ENCODE measurements around the gene PCCA.
"Not testable (repeated sequence)": the region's sequence is repeated elsewhere in the genome, so short reads cannot be mapped to it uniquely, and the experiment has no call there.

The PCCA gene

DNA sequence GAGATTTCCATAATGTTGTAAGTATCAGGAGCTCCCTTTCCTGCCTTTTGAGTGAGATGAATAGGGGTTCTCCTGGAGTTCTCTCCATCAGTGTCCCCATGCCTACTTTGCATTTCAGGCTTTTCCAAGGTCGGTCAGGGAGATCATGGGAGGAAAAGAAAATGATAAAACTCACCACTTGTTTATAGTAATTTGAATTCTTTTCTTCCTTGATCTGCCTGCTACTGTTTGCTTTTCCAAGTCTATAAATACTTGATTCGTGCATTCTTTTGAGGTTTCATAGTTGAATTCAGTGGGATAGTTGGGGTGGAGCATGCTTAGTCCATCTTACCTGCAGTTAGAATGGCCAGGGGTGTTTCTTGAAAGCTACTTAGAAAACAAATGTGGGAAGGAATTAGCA lies 51.5 kb downstream of the PCCA start:
- DNase-seq (ENCODE audit: low read depth, low spot score) = no peak

DNA sequence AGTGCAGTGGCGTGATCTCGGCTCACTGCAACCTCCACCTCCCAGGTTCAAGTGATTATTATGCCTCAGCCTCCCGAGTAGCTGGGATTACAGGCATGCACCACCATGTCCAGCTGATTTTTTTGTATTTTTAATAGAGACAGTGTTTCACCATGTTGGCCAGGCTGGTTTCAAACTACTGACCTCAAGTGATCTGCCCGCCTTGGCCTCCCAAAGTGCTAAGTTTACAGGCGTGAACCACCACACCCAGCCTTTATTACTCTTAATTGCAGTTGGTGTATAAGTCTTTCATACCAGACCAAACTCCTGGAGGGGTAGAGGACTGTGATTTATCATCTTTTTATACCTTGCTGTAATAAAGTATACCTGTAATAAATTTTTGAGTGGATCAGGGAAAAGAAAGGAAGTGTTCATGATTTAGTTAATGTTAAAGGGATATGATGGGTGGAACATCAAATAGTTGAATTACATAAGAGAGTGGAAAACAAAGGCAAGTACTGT lies 52.6 kb downstream of the PCCA start:
- not testable (repeated sequence) for DNase-seq (ENCODE audit: low read depth, low spot score)

DNA sequence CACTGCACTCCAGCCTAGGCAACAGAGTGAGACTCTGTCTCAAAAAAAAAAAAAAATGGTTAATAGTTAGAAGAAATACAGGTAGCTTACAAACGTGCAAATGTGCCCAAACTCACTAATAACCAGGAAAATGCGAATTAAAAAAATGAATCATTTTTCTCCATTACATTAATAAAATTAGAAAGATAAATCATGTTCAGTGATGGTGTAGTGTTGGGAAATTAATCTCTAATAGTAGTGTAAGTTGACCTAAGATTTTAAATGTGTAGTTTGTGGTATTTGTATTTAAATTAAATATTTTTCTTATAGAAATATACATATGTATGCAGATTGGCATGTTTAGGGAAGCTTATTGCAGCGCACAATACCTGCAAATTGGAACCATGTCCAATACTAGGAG lies 57.6 kb downstream of the PCCA start:
- DNase-seq (ENCODE audit: low read depth, low spot score) = no peak

DNA sequence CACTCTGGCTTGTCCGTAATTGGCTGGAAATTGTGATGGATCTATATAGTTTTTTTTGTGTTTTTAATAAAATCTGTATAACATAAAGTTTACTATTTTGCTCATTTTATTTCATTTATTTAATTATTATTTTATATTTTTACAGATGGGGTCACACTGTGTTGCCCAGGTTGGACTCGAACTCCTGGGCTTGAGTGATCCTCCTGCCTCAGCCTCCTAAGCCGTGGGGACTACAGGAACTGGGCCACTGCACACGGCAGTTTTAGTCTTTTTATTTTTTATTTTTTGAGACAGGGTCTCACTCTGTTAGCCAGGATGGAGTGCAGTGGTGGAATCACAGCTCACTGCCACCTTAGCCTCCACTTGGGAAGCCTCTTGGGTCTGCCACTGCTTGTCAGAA lies 58.9 kb downstream of the PCCA start:
- DNase-seq (ENCODE audit: low read depth, low spot score) = no peak

DNA sequence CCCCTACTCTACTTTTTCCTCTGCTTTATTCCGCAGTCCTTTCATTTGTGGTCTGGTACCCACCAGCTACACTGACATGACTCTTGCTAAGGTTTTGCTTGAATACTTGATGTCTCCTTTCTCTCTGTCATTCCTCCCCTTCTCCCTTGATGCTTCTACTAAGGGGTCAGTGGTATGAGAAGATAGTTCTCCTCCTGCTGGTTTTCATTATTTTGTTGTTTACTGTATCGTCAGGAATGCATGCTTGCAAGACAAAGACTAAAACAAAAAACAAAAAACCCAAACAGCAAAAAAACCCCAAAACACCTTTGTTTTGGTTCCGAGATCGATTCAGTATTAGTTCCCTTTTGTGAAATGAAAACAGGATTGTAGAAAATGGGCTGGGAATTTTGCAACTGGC lies 59.5 kb downstream of the PCCA start:
- no peak for DNase-seq (ENCODE audit: low read depth, low spot score)

DNA sequence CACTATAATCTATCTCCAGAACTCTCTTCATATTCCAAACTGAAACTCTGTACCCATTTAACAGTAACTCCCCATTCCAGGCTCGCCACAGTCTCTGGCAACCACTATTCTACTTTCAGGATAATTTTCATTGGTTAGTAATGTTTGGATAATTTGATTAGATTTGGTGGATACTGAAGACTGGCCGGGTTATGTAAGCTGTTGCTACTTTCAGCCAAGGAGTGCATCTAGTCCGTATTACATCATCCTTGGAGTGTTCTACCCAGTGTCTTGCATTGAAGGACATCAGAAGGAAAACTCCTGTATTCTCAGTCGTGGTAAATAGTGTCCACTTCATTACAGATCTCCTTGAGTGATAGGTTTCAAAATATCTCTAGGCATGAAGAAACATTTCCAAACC lies 60.5 kb downstream of the PCCA start:
- DNase-seq (ENCODE audit: low read depth, low spot score) = no peak

DNA sequence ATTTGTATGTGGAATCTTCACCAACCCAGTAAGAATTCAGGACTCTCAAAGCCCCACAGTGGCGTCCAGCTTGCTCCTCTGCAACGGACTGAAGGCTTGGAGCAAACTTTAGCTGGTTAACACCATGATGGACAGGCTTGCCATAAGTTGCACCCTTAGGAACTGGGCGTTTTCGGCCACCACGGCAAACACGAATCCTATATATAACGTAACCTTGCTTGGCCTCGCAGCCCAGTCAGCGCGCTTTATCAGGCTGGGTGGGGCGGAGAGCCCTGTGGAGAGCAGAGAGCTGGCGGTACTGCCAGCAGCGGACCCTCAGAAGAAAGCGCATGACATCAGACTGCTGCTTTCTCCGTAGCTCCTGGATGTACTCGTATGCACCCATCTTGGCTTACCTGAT lies 61.8 kb downstream of the PCCA start:
- not testable (repeated sequence) for DNase-seq (ENCODE audit: low read depth, low spot score)

DNA sequence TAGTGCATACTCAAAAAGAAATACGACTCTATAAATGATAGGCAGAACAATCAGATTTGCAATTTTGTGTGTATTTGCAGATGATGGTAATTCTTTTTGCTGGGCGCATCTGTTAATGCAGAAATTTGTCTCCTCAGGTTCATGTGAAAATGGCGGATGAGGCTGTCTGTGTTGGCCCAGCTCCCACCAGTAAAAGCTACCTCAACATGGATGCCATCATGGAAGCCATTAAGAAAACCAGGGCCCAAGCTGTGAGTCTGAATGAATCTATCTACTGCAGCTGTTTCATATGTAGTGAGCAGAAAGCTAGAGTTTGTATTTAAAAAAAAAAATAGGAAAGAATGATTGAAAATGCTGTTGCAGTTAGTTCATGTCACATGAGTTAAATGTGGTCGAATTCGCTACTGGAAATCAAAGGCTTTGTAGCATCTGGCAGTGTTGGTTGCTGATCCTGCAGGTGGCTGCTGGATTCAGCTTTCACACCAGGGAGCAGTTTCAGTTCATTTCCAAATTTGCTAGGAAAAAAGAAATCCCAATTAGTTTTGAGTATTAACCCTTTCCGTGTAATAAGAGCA lies 66.0 kb downstream of the PCCA start:
- DNase-seq (ENCODE audit: low read depth, low spot score) = no peak

DNA sequence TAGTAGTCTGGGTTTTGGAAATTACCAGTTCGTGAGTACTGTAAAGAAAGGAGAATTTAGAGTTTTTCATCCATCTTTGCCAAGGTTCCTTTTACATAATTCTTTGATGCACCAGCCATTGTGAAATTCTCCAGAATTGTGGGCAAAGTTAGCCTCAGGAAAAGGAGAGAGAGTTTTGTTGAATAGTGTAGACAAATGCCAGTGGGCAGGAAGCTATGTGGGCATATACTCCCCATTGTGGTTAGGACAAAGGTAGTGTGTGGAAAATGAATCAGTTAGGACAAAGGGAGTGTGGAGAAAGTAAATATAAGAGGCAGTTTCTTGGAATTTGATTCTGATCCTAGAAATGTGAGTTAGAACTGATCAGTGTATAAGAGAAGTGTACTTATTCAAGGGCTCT lies 67.9 kb downstream of the PCCA start:
- no peak for DNase-seq (ENCODE audit: low read depth, low spot score)

DNA sequence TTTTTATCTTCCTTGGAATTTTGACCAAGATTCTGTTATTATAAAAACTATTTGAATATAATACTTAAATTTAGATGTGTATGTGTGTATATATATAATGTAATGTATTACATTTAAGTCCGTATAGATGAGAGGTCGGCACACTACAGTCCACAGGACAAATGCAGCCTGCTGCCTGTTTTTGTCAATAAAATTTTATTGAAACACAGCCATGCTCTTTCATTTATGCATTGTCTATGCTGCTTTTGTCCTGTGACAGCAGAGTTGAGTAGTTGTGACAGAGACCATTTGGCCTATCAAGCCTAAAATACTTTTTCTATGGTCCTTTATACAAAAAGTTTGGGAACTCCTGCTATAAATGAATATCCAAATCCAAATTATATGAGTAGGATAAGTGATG lies 69.7 kb downstream of the PCCA start:
- DNase-seq (ENCODE audit: low read depth, low spot score) = no peak

DNA sequence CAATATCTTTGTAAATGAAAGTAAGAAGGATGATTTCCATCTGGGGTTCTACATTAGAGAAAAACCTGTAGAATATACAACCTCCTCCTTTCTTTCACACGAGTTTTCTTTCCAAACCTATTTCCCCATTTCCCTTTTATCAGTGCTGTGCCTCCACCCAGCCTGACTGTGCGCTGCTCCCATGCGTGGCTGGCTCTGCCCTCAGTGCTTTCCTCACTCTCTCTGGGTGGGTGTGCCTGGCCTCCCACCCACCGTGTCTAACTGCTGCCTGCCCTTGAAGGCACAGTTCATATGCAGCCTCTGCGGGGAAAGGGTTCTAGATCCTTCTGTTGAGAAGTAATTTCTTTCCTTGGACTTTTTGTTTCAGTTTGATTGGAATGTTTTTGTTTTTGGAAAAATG lies 70.7 kb downstream of the PCCA start:
- DNase-seq (ENCODE audit: low read depth, low spot score) = no peak

DNA sequence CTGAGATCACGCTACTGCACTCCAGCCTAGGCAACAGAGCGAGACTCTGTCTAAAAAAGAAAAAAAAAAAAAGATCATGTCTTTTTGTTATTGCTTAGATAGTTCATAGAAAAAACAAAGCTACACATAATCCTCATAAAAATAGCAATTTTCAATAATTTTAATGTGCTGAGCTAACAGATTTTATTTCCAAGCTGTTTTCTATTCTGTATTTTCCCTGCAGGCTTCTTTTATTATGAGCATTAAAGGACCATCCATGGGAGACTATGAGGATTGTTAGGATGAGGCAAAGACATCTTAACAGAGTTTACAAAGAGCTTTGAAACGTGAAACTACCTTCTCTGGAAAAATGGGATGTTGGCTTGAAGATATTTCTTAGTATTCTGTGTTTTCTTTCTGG lies 71.6 kb downstream of the PCCA start:
- DNase-seq (ENCODE audit: low read depth, low spot score) = no peak

DNA sequence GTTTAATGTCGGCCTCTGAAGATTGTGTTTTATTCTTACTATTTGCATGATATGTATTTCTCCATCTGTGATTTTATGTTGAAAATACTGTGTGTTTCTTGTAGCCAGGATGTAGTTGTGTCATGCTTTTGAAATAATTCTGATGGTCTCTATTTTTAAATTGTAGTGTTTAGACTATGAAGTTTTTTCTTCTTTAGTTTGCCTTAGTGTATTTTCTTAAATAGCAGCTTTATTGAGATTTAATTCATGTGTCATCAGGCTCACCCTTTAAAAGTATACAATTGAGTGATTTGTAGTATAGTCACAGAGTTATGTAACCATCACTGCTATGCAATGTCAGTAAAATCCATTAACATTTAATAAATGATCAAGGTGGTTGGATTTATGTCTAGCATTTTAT lies 74.5 kb downstream of the PCCA start:
- DNase-seq (ENCODE audit: low read depth, low spot score) = no peak

DNA sequence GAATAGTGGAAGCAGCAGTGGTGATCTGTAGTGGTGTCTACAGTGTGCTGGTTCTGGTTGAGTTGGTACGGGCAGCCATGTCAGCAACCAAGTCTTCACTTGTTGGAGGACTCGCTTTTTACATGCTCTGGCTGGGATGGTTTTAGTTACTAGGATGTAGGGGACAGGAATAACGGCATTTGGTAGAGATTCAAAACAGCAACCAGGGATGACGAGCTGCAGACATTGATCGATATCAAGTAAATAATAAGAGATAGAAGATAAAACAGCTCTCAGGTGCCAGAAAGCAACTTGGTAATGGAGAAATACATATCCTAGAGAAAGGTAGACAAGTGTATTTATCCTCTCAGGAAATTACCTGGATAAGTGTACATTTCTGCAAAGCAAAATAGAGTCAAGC lies 84.3 kb downstream of the PCCA start:
- no peak for DNase-seq (ENCODE audit: low read depth, low spot score)

DNA sequence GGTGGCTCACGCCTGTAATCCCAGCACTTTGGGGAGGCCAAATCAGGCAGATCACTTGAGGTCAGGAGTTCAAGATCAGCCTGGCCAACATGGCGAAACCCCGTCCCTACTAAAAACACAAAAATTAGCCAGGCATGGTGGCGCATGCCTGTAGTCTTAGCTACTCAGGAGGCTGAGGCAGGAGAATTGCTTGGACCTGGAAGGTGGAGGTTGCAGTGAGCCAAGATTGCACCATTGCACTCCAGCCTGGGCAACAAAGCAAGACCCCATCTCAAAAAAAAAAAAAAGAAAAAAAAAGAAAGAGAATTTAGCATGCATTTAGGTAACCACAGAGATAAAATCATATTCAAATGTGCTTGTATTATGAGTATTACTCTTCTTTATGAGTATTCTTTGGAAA lies 85.6 kb downstream of the PCCA start:
- DNase-seq (ENCODE audit: low read depth, low spot score) = not testable (repeated sequence)

DNA sequence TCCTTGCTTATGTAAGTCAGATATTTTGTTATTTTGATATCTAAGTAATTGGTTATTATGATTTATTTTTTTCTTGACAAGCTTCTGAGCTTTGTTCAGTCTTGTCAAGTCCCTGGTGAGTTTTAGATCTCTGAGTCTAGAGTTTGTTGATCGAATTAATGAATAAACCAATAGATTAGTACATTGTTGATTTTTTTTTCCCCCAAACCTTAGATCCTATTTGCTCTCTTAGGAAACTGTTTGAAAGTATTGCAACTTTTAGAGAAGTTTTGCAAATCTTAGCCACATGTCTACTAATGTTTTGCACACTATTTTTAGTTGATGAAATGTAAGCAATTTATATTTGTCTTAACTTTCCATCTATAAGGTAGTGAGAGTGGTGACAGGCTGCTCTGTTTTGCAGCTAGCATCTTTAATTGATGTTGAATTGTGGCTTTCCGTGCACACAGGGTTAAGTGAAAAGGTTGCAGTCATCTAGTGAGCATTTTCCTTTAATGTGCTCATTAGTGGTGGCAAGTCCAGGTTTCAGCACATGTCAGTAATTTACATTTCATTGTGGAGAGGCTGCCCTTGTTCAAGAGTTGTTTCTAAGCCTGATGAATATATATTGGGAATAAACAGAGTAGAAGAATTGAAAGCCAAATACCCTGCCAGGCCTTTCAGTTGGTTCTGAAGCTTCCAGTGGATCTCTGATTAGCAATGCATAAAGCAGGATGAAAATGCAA lies 86.3 kb downstream of the PCCA start:
- DNase-seq (ENCODE audit: low read depth, low spot score) = no peak

DNA sequence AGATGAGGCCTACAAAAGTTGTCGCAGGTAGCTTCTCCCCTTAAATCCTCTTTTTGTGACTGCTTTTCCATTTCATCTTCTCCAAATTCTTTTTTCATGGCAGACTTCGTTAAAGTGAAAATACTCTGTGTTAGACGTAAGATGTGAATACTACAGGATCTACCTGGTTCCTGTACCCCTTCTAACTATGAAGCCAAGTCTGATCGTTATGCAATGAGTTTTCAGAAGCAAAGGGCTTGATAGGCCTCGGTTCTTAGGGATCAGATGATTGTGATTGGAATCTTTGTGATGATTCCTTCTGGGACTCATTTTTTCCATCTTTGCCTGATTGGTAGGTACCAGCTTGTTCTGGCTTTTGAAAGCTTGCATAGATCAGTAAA lies 86.9 kb downstream of the PCCA start:
- DNase-seq (ENCODE audit: low read depth, low spot score) = no peak

DNA sequence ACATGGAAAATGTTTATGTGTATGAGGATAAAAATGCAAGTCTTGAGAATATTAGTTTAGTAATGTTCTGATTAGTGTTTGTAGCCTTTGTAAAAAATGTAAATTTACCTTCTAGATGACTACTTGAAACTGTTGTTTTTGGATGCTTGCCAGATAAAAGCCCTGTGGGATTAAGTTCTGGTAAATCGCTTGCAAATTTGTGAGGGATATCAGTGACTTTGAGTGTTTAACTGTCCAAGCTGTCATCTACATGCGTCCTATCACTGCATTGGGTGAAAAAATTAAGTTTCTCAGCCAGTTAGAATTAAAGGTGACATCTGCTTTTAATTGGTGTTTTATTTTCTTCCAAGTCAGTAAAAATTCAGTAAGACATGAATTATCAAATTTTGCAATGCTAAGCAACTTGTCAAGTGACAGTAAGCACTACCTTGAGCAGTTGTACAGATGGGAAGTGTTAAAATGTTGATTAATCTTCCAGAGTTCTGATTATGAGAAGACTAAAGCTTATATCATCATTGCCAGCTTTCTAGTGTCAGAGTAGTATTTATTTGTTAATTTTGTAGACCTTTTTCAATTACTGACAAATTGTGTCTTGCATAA lies 88.0 kb downstream of the PCCA start:
- no peak for DNase-seq (ENCODE audit: low read depth, low spot score)

DNA sequence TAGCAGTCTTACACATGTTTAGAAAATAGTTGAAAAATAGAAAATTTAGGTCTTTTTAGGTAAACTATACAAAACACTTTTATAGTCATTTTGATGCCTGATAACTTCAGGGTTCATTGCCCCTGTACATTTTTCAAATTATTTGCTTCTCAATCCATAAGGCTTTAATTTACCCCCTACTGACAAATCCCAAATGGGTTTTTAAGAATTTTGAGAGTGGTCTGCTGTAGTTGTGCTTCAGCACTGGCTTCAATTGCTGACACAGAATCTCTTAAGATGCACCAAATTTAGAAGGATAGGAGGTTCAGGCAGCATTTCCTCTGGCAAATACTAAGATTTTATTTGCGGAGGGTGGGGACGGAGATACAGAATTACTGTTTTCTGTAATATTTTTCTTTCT lies 89.4 kb downstream of the PCCA start:
- no peak for DNase-seq (ENCODE audit: low read depth, low spot score)

DNA sequence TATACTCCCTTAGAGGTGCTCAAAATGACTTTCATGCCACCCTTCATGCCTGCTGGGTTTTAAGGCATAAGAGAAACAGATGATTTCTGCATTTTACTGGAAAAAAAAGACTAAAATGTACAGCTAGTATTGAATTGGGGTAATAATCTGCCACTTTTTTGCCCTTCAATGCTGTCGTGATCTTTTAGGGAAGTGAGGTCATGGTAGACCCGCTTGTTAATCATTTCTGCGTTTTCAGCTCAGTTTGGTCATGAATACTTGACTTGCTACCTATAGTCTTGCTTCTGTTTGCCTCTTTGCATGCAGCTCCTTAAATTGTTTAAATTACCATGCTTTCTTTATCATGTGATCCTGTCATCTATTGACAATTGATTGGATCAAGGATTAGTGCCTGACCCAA lies 90.4 kb downstream of the PCCA start:
- DNase-seq (ENCODE audit: low read depth, low spot score) = no peak

DNA sequence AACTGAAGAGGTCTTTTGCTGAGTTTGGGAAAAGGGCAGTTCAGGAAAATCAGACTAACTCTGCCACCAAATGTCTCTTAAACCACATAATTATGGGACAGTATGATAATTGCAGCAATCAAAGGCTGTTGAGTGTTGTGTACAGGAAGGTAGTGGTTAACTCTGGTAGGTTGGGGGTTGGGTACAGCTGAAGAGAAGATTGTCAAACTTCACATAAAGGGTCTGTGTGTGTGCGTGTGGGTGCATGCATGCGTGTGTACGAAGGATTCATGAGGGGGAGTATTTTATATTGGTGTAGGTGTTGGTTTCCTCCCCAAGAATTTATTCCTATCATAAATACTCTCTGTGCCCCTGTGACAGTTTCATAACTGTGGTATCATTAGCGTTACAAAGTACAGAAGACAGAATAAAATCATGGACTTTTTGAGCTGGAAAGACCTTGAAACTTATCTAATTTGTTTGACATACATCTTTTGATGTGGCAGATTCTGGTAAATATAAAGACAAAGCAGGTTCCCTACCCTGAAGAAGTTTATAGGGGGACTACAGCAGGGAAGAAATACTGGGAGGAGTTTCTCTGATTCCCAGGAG lies 94.1 kb downstream of the PCCA start:
- no peak for DNase-seq (ENCODE audit: low read depth, low spot score)

DNA sequence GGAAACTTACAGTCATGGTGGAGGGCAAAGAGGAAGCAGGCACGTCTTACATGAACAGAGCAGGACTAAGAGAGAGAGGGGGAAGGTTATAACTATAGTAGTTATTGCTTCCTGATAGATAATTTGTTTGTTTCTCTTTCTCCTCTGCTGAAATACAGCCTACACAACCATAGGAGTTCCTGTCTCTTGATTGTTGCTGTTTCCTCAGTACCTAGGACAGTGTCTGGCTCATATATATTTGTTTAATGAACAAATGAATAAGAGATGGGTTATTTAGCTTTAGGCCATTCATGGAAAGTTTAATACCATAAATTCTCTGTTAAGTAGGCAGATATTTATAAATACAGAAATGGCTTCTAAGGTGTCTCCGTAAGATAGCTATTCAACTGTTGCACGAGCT lies 95.2 kb downstream of the PCCA start:
- DNase-seq (ENCODE audit: low read depth, low spot score) = no peak

DNA sequence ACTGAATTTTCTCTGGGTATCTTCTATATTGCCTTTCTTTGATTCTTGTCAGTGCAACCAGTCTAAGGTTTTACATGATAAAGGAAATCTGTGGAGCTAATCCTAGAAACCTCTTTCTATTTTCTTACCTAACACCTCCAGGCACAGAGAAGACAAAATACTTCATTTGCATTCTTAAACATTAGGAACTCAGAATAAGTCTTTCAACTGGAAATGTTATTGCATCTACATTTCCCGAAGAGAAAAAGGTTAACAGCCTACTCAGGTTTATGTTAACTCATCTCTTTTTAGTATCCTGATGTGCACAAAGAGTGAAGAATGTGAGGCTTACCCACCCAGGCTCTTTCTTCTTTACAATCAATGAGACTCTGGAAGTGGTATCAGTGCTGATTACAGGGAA lies 106.7 kb downstream of the PCCA start:
- DNase-seq (ENCODE audit: low read depth, low spot score) = no peak

Measured in activated CD4-positive, CD25-positive, alpha-beta regulatory T cell treated with anti-CD3 and anti-CD28 coated beads, Interleukin-2, amount 50 U/mL, for 16 hours (primary cell).